GM23248 (cell line): ENCODE results near the gene CFAP43. TPM values are rescaled to one million over a fixed set of nuclear protein-coding genes. Genes with fewer than 3 reads are reported as not detected.

Source experiments
- DNase-seq: peaks from one replicate; pipeline ENCODE4 v3.0.0-alpha.2; 2015
- H2AFZ ChIP-seq: fragments of 200-600 bp; sonication (generic); 2 replicates; pipeline ENCODE4 v1.6.1; 2016; ENCODE audit warnings: antibody characterized with exemption
- H3F3A ChIP-seq: fragments of 200-600 bp; sonication (generic); 2 replicates; pipeline ENCODE4 v1.6.1; 2016; ENCODE audit warnings: mild to moderate bottlenecking, antibody characterized with exemption, mixed run types; ENCODE audit not compliant: insufficient read depth
- H3K27ac ChIP-seq: fragments of 200-600 bp; sonication (generic); 2 replicates; pipeline ENCODE4 v1.5.1; 2016; ENCODE audit warnings: mild to moderate bottlenecking
- H3K27me3 ChIP-seq: fragments of 200-600 bp; sonication (generic); replicated peaks from 2 replicates; pipeline ENCODE4 v1.6.1; 2016; ENCODE audit warnings: mild to moderate bottlenecking; ENCODE audit not compliant: insufficient read depth
- H3K36me3 ChIP-seq: fragments of 200-600 bp; sonication (generic); 2 replicates; pipeline ENCODE4 v1.6.1; 2016; ENCODE audit warnings: low read depth, mild to moderate bottlenecking
- H3K4me1 ChIP-seq: fragments of 200-600 bp; sonication (generic); 2 replicates; pipeline ENCODE4 v1.6.1; 2016; ENCODE audit warnings: mild to moderate bottlenecking; ENCODE audit not compliant: insufficient read depth
- H3K4me2 ChIP-seq: fragments of 200-600 bp; sonication (generic); one replicate; pipeline ENCODE4 v1.6.1; 2016; ENCODE audit warnings: mild to moderate bottlenecking; ENCODE audit not compliant: unreplicated experiment
- H3K4me3 ChIP-seq: fragments of 200-600 bp; sonication (generic); 2 replicates; pipeline ENCODE4 v1.5.1; 2016; ENCODE audit warnings: mild to moderate bottlenecking
- H3K79me2 ChIP-seq: fragments of 200-600 bp; sonication (generic); 2 replicates; pipeline ENCODE4 v1.6.1; 2016; ENCODE audit warnings: mild to moderate bottlenecking; ENCODE audit not compliant: insufficient read depth
- H3K9ac ChIP-seq: fragments of 200-600 bp; sonication (generic); 2 replicates; pipeline ENCODE4 v1.6.1; 2016; ENCODE audit warnings: mild to moderate bottlenecking
- H3K9me2 ChIP-seq: fragments of 200-600 bp; sonication (generic); 2 replicates; pipeline ENCODE4 v1.6.1; 2016; ENCODE audit warnings: mixed run types, mild to moderate bottlenecking, moderate library complexity; ENCODE audit not compliant: insufficient read depth
- H3K9me3 ChIP-seq: fragments of 200-600 bp; sonication (generic); one replicate; pipeline ENCODE4 v1.6.1; 2017; ENCODE audit warnings: low read depth
- H4K20me1 ChIP-seq: fragments of 200-600 bp; sonication (generic); 2 replicates; pipeline ENCODE4 v1.6.0; 2016; ENCODE audit not compliant: insufficient read depth
- EZH2 ChIP-seq: fragments of 200-600 bp; sonication (generic); IDR thresholded peaks from 2 replicates; pipeline ENCODE4 v1.6.1; 2018; ENCODE audit warnings: antibody characterized with exemption, mild to moderate bottlenecking; ENCODE audit not compliant: insufficient read depth, poor library complexity, severe bottlenecking
- EZH2phosphoT487 ChIP-seq: fragments of 200-600 bp; sonication (generic); IDR thresholded peaks from 2 replicates; pipeline ENCODE4 v1.6.1; 2018; ENCODE audit warnings: antibody characterized with exemption, moderate library complexity, mild to moderate bottlenecking, low read depth; ENCODE audit not compliant: insufficient read depth
- WGBS, 2 experiments: methylation state at CpG; one replicate each; pipeline ENCODE4 v1.1.6; 2015 to 2017; ENCODE audit warnings: low lambda C conversion rate in 2 of 2, low coverage in 1 of 2; ENCODE audit errors: missing lambda C conversion rate in 2 of 2; 5-methylcytosine and 5-hydroxymethylcytosine counted together
- in situ Hi-C: fragments of 300-500 bp; cut with MboI; formaldehyde crosslinking; loops from 2 replicates; pipeline ENCODE4 v1.15.0; 2020
- microRNA counts: library from miRNA; unstranded; fragments of <30 nt; microRNA quantifications from one replicate; lab custom pipeline; 2016
- microRNA-seq: library from miRNA; unstranded; fragments of <30 nt; microRNA quantifications from one replicate; pipeline ENCODE4, GENCODE V29; 2016; ENCODE audit warnings: borderline number of aligned reads
- polyA plus RNA-seq: library from polyadenylated mRNA; unstranded; fragments of >200 nt; fragmentation: Nextera tagmentation; extraction: Ambion mirVana; gene quantifications from 2 replicates; pipeline ENCODE4 v1.2.1, GENCODE V29; 2016
- small RNA-seq: library from RNA; depleted of rRNA; stranded (forward); fragments of <200 nt; gene quantifications from one replicate; pipeline ENCODE3, GENCODE V24; 2014; ENCODE audit warnings: low read depth, low replicate concordance
- total RNA-seq: library from RNA; depleted of rRNA; stranded (reverse); fragments of >200 nt; shearing (Covaris generic); gene quantifications from 2 replicates; pipeline ENCODE4 v1.2.3, GENCODE V29; 2014; rRNA removed

The CFAP43 gene
- total and polyA plus RNA-seq, 2 experiments from 2014 or later, result 0.14 TPM; not detected in 1

GRCh38 chr10:104081998-104082397, 150.2 kb downstream of the CFAP43 start:
- H3K27ac ChIP-seq, result no peak overlapping the region
- H3K79me2 ChIP-seq, result no peaks in the 10 kb centered on the region
- H3F3A ChIP-seq, result no peaks in the 10 kb centered on the region
- no peak overlapping the region for H3K4me3 ChIP-seq
- H3K4me2 ChIP-seq, result no peak overlapping the region
- no peaks in the 10 kb centered on the region for H3K9me2 ChIP-seq
- no peaks in the 10 kb centered on the region for H3K9me3 ChIP-seq
- no peak overlapping the region for H3K9ac ChIP-seq
- WGBS, 2 experiments, result 59 to 65% methylated on average over 5 of the region's 5 CpGs
- in situ Hi-C loops, result no loop called here
- DNase-seq, result no peak
- TF ChIP-seq EZH2 (no peak), EZH2phosphoT487 (no peak)
- H3K27me3 ChIP-seq, result no peaks in the 10 kb centered on the region; the same call in 1 of the 2 replicates
- no peaks in the 10 kb centered on the region for H4K20me1 ChIP-seq
- H3K4me1 ChIP-seq, result no peaks in the 10 kb centered on the region
- no peak overlapping the region for H2AFZ ChIP-seq
- no peaks in the 10 kb centered on the region for H3K36me3 ChIP-seq

- Histone ChIP-seq H4K20me1 (no peaks in the 10 kb centered on the region), H3K27ac (no peak overlapping the region), H3K9me2 (no peaks in the 10 kb centered on the region), H3K4me1 (no peaks in the 10 kb centered on the region), H3K9ac (no peak overlapping the region), H3K36me3 (no peaks in the 10 kb centered on the region), H3K4me2 (no peak overlapping the region), H2AFZ (no peak overlapping the region), H3K4me3 (no peak overlapping the region), H3K79me2 (no peaks in the 10 kb centered on the region), H3K27me3 (peaks cover 5% of the 10 kb centered on the region; the same call in 1 of the 2 replicates), H3K9me3 (no peaks in the 10 kb centered on the region), H3F3A (no peaks in the 10 kb centered on the region)
- peak; percentile 54 for DNase-seq
- WGBS, 2 experiments, result 49 to 54% methylated on average over 1 of the region's 1 CpG
- in situ Hi-C loops, result no loop called here
- TF ChIP-seq EZH2phosphoT487 (no peak), EZH2 (no peak)
Measured at GRCh38 chr10:104080762-104081161, 151.4 kb downstream of the CFAP43 start.

MicroRNAs within 50 kb of the gene (microRNA counts, 767-probe panel; counts per million panel counts)
- microRNA hsa-miR-609 (lab: Ali Mortazavi, UCI), result 447 counts per million, percentile 86 among the panel's probes with 10 or more counts

Small RNA genes within 50 kb of the gene (microRNA-seq; reads per million reads assigned to microRNA genes)
- gene MIR4482 (not detected), gene MIR609 (not detected)

Small RNA genes within 50 kb of the gene (small RNA-seq; reads per million reads assigned to genes)
- not detected for gene MIR4482
- not detected for gene MIR609

Other genes starting within 250 kb of the CFAP43 start
- 0.25 TPM in 1 of 2 replicates, not detected in the other for gene COL17A1, start 146.5 kb downstream of the CFAP43 start, total RNA-seq
- gene COL17A1, start 146.5 kb downstream of the CFAP43 start, polyA plus RNA-seq, result 0.30 and 0.51 TPM in 2 replicates
- 4.4 and 4.6 TPM in 2 replicates for gene SFR1, start 110.2 kb downstream of the CFAP43 start, total RNA-seq
- gene SFR1, start 110.2 kb downstream of the CFAP43 start, polyA plus RNA-seq, result 9.1 TPM in 2 replicates
- 143 and 236 TPM in 2 replicates for gene GSTO1, start 22.5 kb upstream of the CFAP43 start, total RNA-seq
- 375 and 387 TPM in 2 replicates for gene GSTO1, start 22.5 kb upstream of the CFAP43 start, polyA plus RNA-seq
- gene GSTO2, start 36.8 kb upstream of the CFAP43 start, total RNA-seq, result 1.1 and 8.7 TPM in 2 replicates
- 2.2 TPM in 2 replicates for gene GSTO2, start 36.8 kb upstream of the CFAP43 start, polyA plus RNA-seq
- 9.6 and 11.3 TPM in 2 replicates for gene ITPRIP, start 106.1 kb upstream of the CFAP43 start, total RNA-seq
- gene ITPRIP, start 106.1 kb upstream of the CFAP43 start, polyA plus RNA-seq, result 24.7 and 27.2 TPM in 2 replicates
- gene CFAP58, start 121.5 kb upstream of the CFAP43 start, total RNA-seq, result under 0.01 and 0.22 TPM in 2 replicates
- 0.20 and 0.30 TPM in 2 replicates for gene CFAP58, start 121.5 kb upstream of the CFAP43 start, polyA plus RNA-seq